Left ventricle myocardium inferior (tissue), 1 donor: ENCODE measurements around the gene TPO. TPM values are rescaled to one million over a fixed set of nuclear protein-coding genes. Genes with fewer than 3 reads are reported as not detected.
A peak's percentile ranks its signal among the peaks of the same experiment; 100 is the strongest.
"Not testable (repeated sequence)": the region's sequence is repeated elsewhere in the genome, so short reads cannot be mapped to it uniquely, and the experiment has no call there.

Experiments used
- DNase-seq: peaks from one replicate; pipeline ENCODE4 v3.0.0-alpha.2; 2020
- H3K27ac ChIP-seq: fragments of 200-600 bp; replicated peaks from 2 replicates; pipeline ENCODE4 v1.8.0; 2021
- H3K27me3 ChIP-seq: fragments of 200-600 bp; 2 replicates; pipeline ENCODE4 v1.8.0; 2021; ENCODE audit warnings: low read depth
- H3K36me3 ChIP-seq: fragments of 200-600 bp; 2 replicates; pipeline ENCODE4 v1.8.0; 2021
- H3K4me1 ChIP-seq: fragments of 200-600 bp; 2 replicates; pipeline ENCODE4 v1.8.0; 2021
- H3K4me3 ChIP-seq: fragments of 200-600 bp; 2 replicates; pipeline ENCODE4 v1.8.0; 2021; ENCODE audit warnings: mild to moderate bottlenecking, moderate library complexity
- H3K9me3 ChIP-seq: fragments of 200-600 bp; replicated peaks from 2 replicates; pipeline ENCODE4 v1.8.0; 2021
- CTCF ChIP-seq: fragments of 200-600 bp; IDR thresholded peaks from 2 replicates; pipeline ENCODE4 v1.8.0; 2021; ENCODE audit warnings: antibody characterized with exemption, mild to moderate bottlenecking, borderline replicate concordance
- intact Hi-C: fragments of 100-400 bp; cut with micrococcal nuclease; formaldehyde crosslinking; loops from one replicate; pipeline ENCODE4 v1.11.0; 2022
- total RNA-seq: library from RNA; stranded (reverse); fragmentation: NEBNext Ultra II Directional; extraction: Animal tissue kit (Norgen Biotek cat#: 25700); gene quantifications from one replicate; pipeline ENCODE4 v1.2.1, GENCODE V29; 2021
- donor health status: DM: no; HTN: yes; CAD: no; lungs with severe emphysema.

Gene TPO
- total RNA-seq, 1 donor from 2014 or later = 7.1 TPM

GRCh38 chr2:1569879-1570450 lies 156.7 kb downstream of the TPO start:
- Histone ChIP-seq H3K27me3 (peaks cover 32% of the 10 kb centered on the region), H3K4me1 (peaks cover 16% of the 10 kb centered on the region), H3K27ac (no peak overlapping the region), H3K4me3 (no peak overlapping the region), H3K9me3 (no peaks in the 10 kb centered on the region), H3K36me3 (no peaks in the 10 kb centered on the region)
- intact Hi-C loops = no loop called here
- no peak for DNase-seq
- TF ChIP-seq CTCF = no peak

- no peak overlapping the region for H3K4me3 ChIP-seq
- H3K27me3 ChIP-seq = peaks cover 32% of the 10 kb centered on the region
- H3K9me3 ChIP-seq = no peaks in the 10 kb centered on the region
- no peaks in the 10 kb centered on the region for H3K36me3 ChIP-seq
- intact Hi-C loops = no loop called here
- DNase-seq = no peak
- TF ChIP-seq CTCF = no peak
- H3K27ac ChIP-seq = peak overlapping the region; percentile 80
- H3K4me1 ChIP-seq = peaks cover 16% of the 10 kb centered on the region
These were observed 158.5 kb downstream of the TPO start for GRCh38 chr2:1571477-1572417.

- intact Hi-C loops = no loop called here
- Histone ChIP-seq H3K27ac (peak overlapping the region; percentile 80), H3K36me3 (no peaks in the 10 kb centered on the region), H3K4me3 (no peak overlapping the region), H3K4me1 (peaks cover 16% of the 10 kb centered on the region), H3K27me3 (peaks cover 32% of the 10 kb centered on the region), H3K9me3 (no peaks in the 10 kb centered on the region)
- no peak for TF ChIP-seq CTCF
- DNase-seq = peak; percentile 78
These were observed 159.4 kb downstream of the TPO start for GRCh38 chr2:1572638-1573037.

GRCh38 chr2:1577846-1578245 lies 164.6 kb downstream of the TPO start:
- H3K9me3 ChIP-seq = no peaks in the 10 kb centered on the region
- no peak for DNase-seq
- intact Hi-C loops = no loop called here
- no peak overlapping the region for H3K27ac ChIP-seq
- H3K4me1 ChIP-seq = peaks cover 7% of the 10 kb centered on the region
- no peak for TF ChIP-seq CTCF
- peaks cover 10% of the 10 kb centered on the region for H3K27me3 ChIP-seq
- H3K36me3 ChIP-seq = no peaks in the 10 kb centered on the region
- no peak overlapping the region for H3K4me3 ChIP-seq

- H3K4me3 ChIP-seq, DNase-seq, H3K9me3 ChIP-seq, H3K36me3 ChIP-seq, H3K4me1 ChIP-seq, intact Hi-C loops: not testable (repeated sequence)
- Histone ChIP-seq H3K27ac (peak overlapping the region; percentile 73), H3K27me3 (peaks cover 23% of the 10 kb centered on the region)
These were observed 168.1 kb downstream of the TPO start for GRCh38 chr2:1581257-1581964.
